Endothelial cell of umbilical vein (primary cell): ENCODE results near the gene TMEM205. TPM values are rescaled to one million over a fixed set of nuclear protein-coding genes. Genes with fewer than 3 reads are reported as not detected.

ENCODE experiments used
- BruUV-seq: library from RNA; stranded (reverse); fragments of 400-500 nt; replicated peaks from 2 replicates; lab custom pipeline; 2021; lab: Mats Ljungman, UMichigan
- CTCF ChIA-PET: fragments of 300-600, 350-600 bp; sonication (Branson Sonifier 250); formaldehyde crosslinking; loops from one replicate; lab custom pipeline; 2021; ENCODE audit warnings: antibody characterized with exemption, inconsistent platforms; lab: Charles Lee
- POLR2A ChIA-PET: fragments of 300-600, 350-600 bp; sonication (Branson Sonifier 250); formaldehyde crosslinking; loops from one replicate; lab custom pipeline; 2021; ENCODE audit warnings: antibody characterized with exemption, inconsistent platforms; lab: Charles Lee
- DNase-seq: peaks from one replicate; pipeline ENCODE4 v3.0.0-alpha.2; 2011; ENCODE audit warnings: low read depth, low spot score
- FAIRE-seq: peaks from 2 replicates; lab custom pipeline; 2011; peaks lifted over from hg19 to GRCh38; lab: Jason Lieb, UNC
- H2AFZ ChIP-seq: 2 replicates; pipeline ENCODE4 v1.6.0; 2012; ENCODE audit warnings: low read depth, low read length, control low read depth, inconsistent platforms
- H3K27ac ChIP-seq: 2 replicates; pipeline ENCODE4 v1.5.1; 2011; ENCODE audit warnings: low read depth, mild to moderate bottlenecking, control low read depth, low read length, moderate library complexity; ENCODE audit not compliant: insufficient read depth
- H3K27me3 ChIP-seq, 2 experiments: 2 replicates each; pipeline versions ENCODE4 v1.6.0 to v1.6.1; 2011; ENCODE audit warnings: low read length in 2 of 2, mixed read lengths in 1 of 2; ENCODE audit not compliant: control insufficient read depth in 2 of 2, insufficient read depth in 2 of 2
- H3K36me3 ChIP-seq, 2 experiments: 2 replicates in 1 of 2; 3 replicates in 1 of 2; pipeline ENCODE4 v1.5.1; 2011; ENCODE audit warnings: low read length in 2 of 2, mild to moderate bottlenecking in 1 of 2, moderate library complexity in 1 of 2; ENCODE audit not compliant: control insufficient read depth in 2 of 2, insufficient read depth in 2 of 2; ENCODE audit errors: extremely low read depth in 1 of 2
- H3K4me1 ChIP-seq: 3 replicates; pipeline ENCODE4 v1.5.1; 2011; ENCODE audit warnings: mild to moderate bottlenecking, low read length; ENCODE audit not compliant: control insufficient read depth, insufficient read depth; ENCODE audit errors: extremely low read depth
- H3K4me2 ChIP-seq: 2 replicates; pipeline ENCODE4 v1.6.1; 2011; ENCODE audit warnings: low read length, control low read depth, mixed read lengths; ENCODE audit not compliant: insufficient read depth
- H3K4me3 ChIP-seq, 3 experiments: fragments of 200-600 bp in 1 of 3; sonication (generic), shearing (Covaris generic) in 1 of 3; replicated peaks in 1 of 3; 2 replicates each; pipeline ENCODE4 v1.5.1; 2011 to 2016; ENCODE audit warnings: control low read depth in 3 of 3, low read length in 3 of 3, mild to moderate bottlenecking in 2 of 3, inconsistent platforms in 1 of 3, low read depth in 1 of 3, moderate library complexity in 1 of 3; ENCODE audit not compliant: insufficient read depth in 1 of 3
- H3K79me2 ChIP-seq: 2 replicates; pipeline ENCODE4 v1.6.0; 2012; ENCODE audit warnings: low read length, inconsistent platforms; ENCODE audit not compliant: control insufficient read depth, insufficient read depth
- H3K9ac ChIP-seq: replicated peaks from 2 replicates; pipeline ENCODE3; 2011; ENCODE audit warnings: low read length, control low read depth; ENCODE audit not compliant: insufficient read depth; ENCODE audit errors: extremely low read depth
- H3K9me1 ChIP-seq: replicated peaks from 3 replicates; pipeline ENCODE4 v1.6.0; 2011; ENCODE audit warnings: mild to moderate bottlenecking, low read length; ENCODE audit not compliant: control insufficient read depth, insufficient read depth; ENCODE audit errors: extremely low read depth
- H3K9me3 ChIP-seq: replicated peaks from 2 replicates; pipeline ENCODE4 v1.5.1; 2012; ENCODE audit warnings: low read length, inconsistent platforms; ENCODE audit not compliant: control insufficient read depth, insufficient read depth
- H4K20me1 ChIP-seq: replicated peaks from 2 replicates; pipeline ENCODE3; 2011; ENCODE audit warnings: mild to moderate bottlenecking, low read length; ENCODE audit not compliant: control insufficient read depth, insufficient read depth; ENCODE audit errors: extremely low read depth
- EZH2 ChIP-seq: IDR thresholded peaks from 2 replicates; pipeline ENCODE4 v1.6.1; 2012; ENCODE audit warnings: borderline replicate concordance, low read depth, mild to moderate bottlenecking, moderate library complexity, low read length, inconsistent platforms; ENCODE audit not compliant: severe bottlenecking
- FOS ChIP-seq: IDR thresholded peaks from 2 replicates; pipeline ENCODE4 v1.6.1; 2011; ENCODE audit warnings: mild to moderate bottlenecking, low read length, moderate library complexity, borderline replicate concordance; ENCODE audit not compliant: insufficient read depth
- GATA2 ChIP-seq: IDR thresholded peaks from 2 replicates; pipeline ENCODE4 v1.7.0; 2011; ENCODE audit warnings: low read depth, mild to moderate bottlenecking, moderate library complexity, mixed read lengths, low read length; ENCODE audit not compliant: insufficient read length, insufficient read depth
- JUN ChIP-seq: IDR thresholded peaks from 2 replicates; pipeline ENCODE4 v1.6.1; 2011; ENCODE audit warnings: borderline replicate concordance, low read depth; ENCODE audit not compliant: insufficient read length, insufficient read depth
- MYC ChIP-seq: IDR thresholded peaks from one replicate; pipeline ENCODE4 v1.6.1; 2011; ENCODE audit warnings: mild to moderate bottlenecking, low read depth, low read length
- POLR2A ChIP-seq: IDR thresholded peaks from 2 replicates; pipeline ENCODE4 v1.6.1; 2012; ENCODE audit warnings: low read depth, mild to moderate bottlenecking, control low read depth, low read length
- POLR2AphosphoS5 ChIP-seq: IDR thresholded peaks from 2 replicates; pipeline ENCODE4 v1.6.1; 2012; ENCODE audit warnings: low read depth, mild to moderate bottlenecking, control low read depth, low read length, moderate library complexity; ENCODE audit not compliant: insufficient read depth
- dilution Hi-C: fragments of 300-500 bp; cut with MboI; formaldehyde crosslinking; loops from one replicate; pipeline ENCODE4 v1.15.0; 2019; ENCODE audit warnings: low sequenced_read_pairs; ENCODE audit not compliant: extremely low pct_ligation_motif_present
- intact Hi-C: fragments of 100-400 bp; cut with micrococcal nuclease; formaldehyde crosslinking; loops from one replicate; pipeline ENCODE4 v1.10.0; 2022
- polyA plus RNA-seq, 4 experiments: library from polyadenylated mRNA; depleted of rRNA in 3 of 4; stranded (reverse) in 3 of 4; unstranded in 1 of 4; fragments of >200 nt; gene quantifications; 2 replicates each; pipeline versions ENCODE4 v1.2.1 to v1.2.3, GENCODE V29; 2011 to 2012; ENCODE audit warnings: missing spikeins in 1 of 4
- total RNA-seq: library from RNA; stranded (reverse); gene quantifications from 2 replicates; pipeline ENCODE4 v1.2.3, GENCODE V29; 2021
- TF ChIP-seq, protein P1 (sequence below), 2 donors: IDR thresholded peaks; 1 replicate in 1 of 2; 2 replicates in 1 of 2; pipeline ENCODE4 v1.5.1; 2011; ENCODE audit warnings: low read length in 2 of 2, mild to moderate bottlenecking in 2 of 2, moderate library complexity in 2 of 2, control low read depth in 1 of 2, inconsistent platforms in 1 of 2, low read depth in 1 of 2; ENCODE audit not compliant: insufficient read depth in 1 of 2; ENCODE audit errors: extremely low read depth in 1 of 2
- TF ChIP-seq, protein P2 (sequence below): IDR thresholded peaks from 2 replicates; pipeline ENCODE4 v1.6.1; 2011; ENCODE audit not compliant: insufficient read depth, insufficient read length

The TMEM205 gene
- total and polyA plus RNA-seq, 2 donors (not counting 3 experiments of a cell fraction or from before 2014, with no cell fraction given), result 57.3 to 345 TPM

DNA sequence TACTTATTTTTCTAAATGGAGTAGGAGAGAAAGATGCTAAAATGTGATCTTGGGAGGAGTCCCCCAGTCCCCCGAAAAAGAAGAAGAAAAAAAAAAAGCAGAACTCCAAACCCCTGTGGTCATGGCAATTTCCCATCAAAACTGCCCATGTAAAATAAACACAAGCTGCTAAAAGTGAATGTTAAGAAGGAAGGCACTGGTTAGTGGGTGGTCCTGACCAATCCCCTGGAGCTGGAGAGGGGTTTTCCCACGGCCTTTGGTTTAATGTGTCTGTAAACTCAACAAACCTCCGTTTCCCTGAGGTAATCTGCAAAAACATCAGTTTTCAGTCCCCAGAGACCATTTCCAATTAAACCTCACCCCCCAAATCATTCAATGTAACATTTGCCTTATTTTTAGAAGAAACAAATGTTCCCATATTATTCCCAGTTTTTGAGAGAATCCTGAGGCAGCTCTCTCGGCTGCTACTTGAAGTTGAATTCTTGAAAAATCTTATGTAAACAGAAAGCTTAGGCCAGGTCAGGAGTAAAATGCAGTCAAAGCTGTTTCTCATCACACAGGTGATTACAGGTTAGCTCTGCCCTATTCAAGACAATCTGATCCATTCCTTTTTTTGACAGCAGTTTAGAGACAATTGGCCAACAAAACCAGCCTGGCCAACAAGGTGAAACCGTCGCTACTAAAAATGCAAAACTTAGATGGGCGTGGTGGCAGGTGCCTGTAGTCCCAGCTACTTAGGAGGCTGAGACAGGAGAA lies 23.6 kb downstream of the TMEM205 start:
- H3K9me3 ChIP-seq, result no peaks in the 10 kb centered on the region

More for the DNA sequence above, 23.6 kb downstream of the TMEM205 start:
- ChIA-PET CTCF (interaction anchor here (1.1 to 1.4 kb wide), 2 partner anchors 25 to 28 kb away, joined by 5 read pairs; no protein-coding TSS in a partner anchor), POLR2A (interaction anchor here (0.6 kb wide), 1 partner anchor 20 kb away, joined by 3 read pairs; no protein-coding TSS in a partner anchor)
- Histone ChIP-seq H3K9me1 (no peaks in the 10 kb centered on the region), H3K27me3 (no peaks in the 10 kb centered on the region), H3K79me2 (no peaks in the 10 kb centered on the region), H4K20me1 (no peaks in the 10 kb centered on the region), H2AFZ (no peak overlapping the region), H3K4me2 (no peak overlapping the region), H3K9ac (no peak overlapping the region), H3K4me3 (no peak overlapping the region), H3K4me1 (peaks cover 7% of the 10 kb centered on the region), H3K27ac (no peak overlapping the region), H3K36me3 (peaks cover 0 to 9% of the 10 kb centered on the region in 2 experiments)
- FAIRE-seq (peak; percentile 15), DNase-seq (no peak)
- dilution Hi-C loops (no loop called here), intact Hi-C loops (no loop called here)
- BruUV-seq, result no TSS peak
- TF ChIP-seq FOS (no peak), POLR2AphosphoS5 (no peak), GATA2 (no peak), JUN (no peak), MYC (no peak), POLR2A (no peak), EZH2 (no peak)
- TF ChIP-seq, protein P1, sequence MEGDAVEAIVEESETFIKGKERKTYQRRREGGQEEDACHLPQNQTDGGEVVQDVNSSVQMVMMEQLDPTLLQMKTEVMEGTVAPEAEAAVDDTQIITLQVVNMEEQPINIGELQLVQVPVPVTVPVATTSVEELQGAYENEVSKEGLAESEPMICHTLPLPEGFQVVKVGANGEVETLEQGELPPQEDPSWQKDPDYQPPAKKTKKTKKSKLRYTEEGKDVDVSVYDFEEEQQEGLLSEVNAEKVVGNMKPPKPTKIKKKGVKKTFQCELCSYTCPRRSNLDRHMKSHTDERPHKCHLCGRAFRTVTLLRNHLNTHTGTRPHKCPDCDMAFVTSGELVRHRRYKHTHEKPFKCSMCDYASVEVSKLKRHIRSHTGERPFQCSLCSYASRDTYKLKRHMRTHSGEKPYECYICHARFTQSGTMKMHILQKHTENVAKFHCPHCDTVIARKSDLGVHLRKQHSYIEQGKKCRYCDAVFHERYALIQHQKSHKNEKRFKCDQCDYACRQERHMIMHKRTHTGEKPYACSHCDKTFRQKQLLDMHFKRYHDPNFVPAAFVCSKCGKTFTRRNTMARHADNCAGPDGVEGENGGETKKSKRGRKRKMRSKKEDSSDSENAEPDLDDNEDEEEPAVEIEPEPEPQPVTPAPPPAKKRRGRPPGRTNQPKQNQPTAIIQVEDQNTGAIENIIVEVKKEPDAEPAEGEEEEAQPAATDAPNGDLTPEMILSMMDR (IDR thresholded peaks at IDR 0.05; ENCODE audit: extremely low read depth in 1 of 2, insufficient read depth in 1 of 2, low read depth in 1 of 2, low read length in 2 of 2), result no peak
- TF ChIP-seq, protein P2, sequence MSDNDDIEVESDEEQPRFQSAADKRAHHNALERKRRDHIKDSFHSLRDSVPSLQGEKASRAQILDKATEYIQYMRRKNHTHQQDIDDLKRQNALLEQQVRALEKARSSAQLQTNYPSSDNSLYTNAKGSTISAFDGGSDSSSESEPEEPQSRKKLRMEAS, result no peak
